Left ventricle myocardium inferior (tissue), 1 donor: Measurements from ENCODE around the gene PFKFB1. TPM values are rescaled to one million over a fixed set of nuclear protein-coding genes. Genes with fewer than 3 reads are reported as not detected.

Experiments
- DNase-seq: peaks from one replicate; pipeline ENCODE4 v3.0.0-alpha.2; 2020
- H3K27ac ChIP-seq: fragments of 200-600 bp; replicated peaks from 2 replicates; pipeline ENCODE4 v1.8.0; 2021
- H3K27me3 ChIP-seq: fragments of 200-600 bp; 2 replicates; pipeline ENCODE4 v1.8.0; 2021; ENCODE audit warnings: low read depth
- H3K36me3 ChIP-seq: fragments of 200-600 bp; 2 replicates; pipeline ENCODE4 v1.8.0; 2021
- H3K4me1 ChIP-seq: fragments of 200-600 bp; 2 replicates; pipeline ENCODE4 v1.8.0; 2021
- H3K4me3 ChIP-seq: fragments of 200-600 bp; 2 replicates; pipeline ENCODE4 v1.8.0; 2021; ENCODE audit warnings: mild to moderate bottlenecking, moderate library complexity
- H3K9me3 ChIP-seq: fragments of 200-600 bp; replicated peaks from 2 replicates; pipeline ENCODE4 v1.8.0; 2021
- CTCF ChIP-seq: fragments of 200-600 bp; IDR thresholded peaks from 2 replicates; pipeline ENCODE4 v1.8.0; 2021; ENCODE audit warnings: antibody characterized with exemption, mild to moderate bottlenecking, borderline replicate concordance
- intact Hi-C: fragments of 100-400 bp; cut with micrococcal nuclease; formaldehyde crosslinking; loops from one replicate; pipeline ENCODE4 v1.11.0; 2022
- total RNA-seq: library from RNA; stranded (reverse); fragmentation: NEBNext Ultra II Directional; extraction: Animal tissue kit (Norgen Biotek cat#: 25700); gene quantifications from one replicate; pipeline ENCODE4 v1.2.1, GENCODE V29; 2021
- donor health status: DM: no; HTN: yes; CAD: no; lungs with severe emphysema.

Gene PFKFB1
- total RNA-seq, 1 donor from 2014 or later, result 0.19 TPM

DNA sequence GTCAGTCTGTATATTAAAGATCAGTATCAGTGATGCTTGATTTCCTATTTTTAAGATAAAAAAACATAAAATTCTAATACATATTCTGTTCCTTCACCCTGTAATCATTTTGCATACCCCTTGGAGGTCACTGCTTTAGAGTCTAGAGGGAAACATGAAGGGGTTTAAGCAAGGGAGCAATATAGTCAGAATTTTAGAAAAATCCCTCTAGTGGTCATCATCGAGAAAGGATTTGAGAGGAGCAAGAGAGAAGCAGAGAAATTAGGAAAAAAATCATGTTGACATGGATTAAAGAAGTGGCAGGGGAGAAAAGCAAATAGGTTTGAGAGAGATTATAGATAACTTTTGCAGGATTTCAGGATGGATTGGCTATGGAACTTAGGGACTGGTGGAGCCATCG lies 17.3 kb upstream of the PFKFB1 start:
- H3K4me3 ChIP-seq, result no peak overlapping the region
- no peaks in the 10 kb centered on the region for H3K36me3 ChIP-seq
- intact Hi-C loops, result no loop called here
- peaks cover 20% of the 10 kb centered on the region for H3K4me1 ChIP-seq
- peak; percentile 33 for TF ChIP-seq CTCF
- DNase-seq, result no peak
- no peaks in the 10 kb centered on the region for H3K27me3 ChIP-seq
- H3K27ac ChIP-seq, result no peak overlapping the region
- H3K9me3 ChIP-seq, result no peaks in the 10 kb centered on the region

DNA sequence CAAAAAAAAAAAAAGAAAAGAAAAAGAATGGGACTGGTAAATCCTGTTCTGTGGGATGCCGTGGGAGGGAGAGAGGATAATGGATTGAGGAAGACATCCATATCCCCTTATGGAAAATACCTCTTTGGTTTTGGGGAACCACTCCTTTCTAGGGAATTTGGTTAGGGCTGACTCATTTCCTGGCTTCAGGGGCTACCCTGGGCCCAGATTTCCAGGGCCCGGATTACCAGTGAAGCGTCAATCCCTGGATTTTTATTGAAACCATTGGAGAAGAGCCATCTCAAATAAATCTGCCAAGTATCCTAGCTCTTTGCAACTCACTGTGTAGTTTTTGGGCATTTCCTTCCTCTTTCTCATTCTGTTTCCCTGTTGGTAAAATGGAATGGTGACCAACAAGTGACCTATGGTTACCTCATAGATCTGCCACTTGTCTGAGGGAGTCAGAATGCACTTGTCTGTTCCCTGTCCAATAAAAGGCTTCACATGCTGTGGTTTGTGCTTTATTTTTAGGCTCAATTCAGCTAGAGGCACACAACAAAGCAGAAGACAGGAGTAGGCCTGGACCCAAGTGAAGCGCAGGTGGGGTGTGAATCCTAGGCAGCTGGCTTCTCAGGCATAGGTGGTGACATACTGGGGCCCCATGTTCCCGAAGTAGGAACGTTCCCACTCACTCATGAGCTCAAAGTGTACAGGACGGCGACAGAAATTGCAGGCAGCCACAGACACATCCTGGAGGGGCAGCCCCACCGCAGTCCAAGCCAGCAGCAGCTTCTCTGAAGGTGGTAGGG lies 14.8 kb upstream of the PFKFB1 start:
- peak; percentile 20 for DNase-seq
- intact Hi-C loops, result no loop called here
- Histone ChIP-seq H3K27ac (peak overlapping the region; percentile 79), H3K27me3 (no peaks in the 10 kb centered on the region), H3K4me1 (peaks cover 20% of the 10 kb centered on the region), H3K9me3 (no peaks in the 10 kb centered on the region), H3K36me3 (no peaks in the 10 kb centered on the region), H3K4me3 (no peak overlapping the region)
- TF ChIP-seq CTCF, result no peak

DNA sequence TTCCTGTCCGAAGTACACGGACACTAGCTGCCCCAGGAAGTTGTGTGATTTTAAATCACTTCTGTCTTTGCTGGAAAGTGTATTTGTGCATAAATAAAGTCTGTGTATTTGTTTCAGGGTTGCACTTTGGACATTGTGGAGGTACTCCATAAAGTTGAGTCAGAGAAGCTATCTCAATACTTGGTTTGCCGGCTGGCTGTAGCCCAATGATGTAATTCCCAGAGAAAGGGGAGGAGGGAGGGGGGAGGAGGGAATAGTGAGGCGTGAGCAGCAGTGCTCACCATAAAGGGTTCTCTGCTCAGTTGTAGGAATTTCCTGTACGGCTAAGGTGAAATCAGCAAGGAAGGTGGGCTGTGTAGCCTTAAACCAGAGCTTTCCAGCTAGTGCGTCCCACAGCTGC lies 13.7 kb upstream of the PFKFB1 start:
- Histone ChIP-seq H3K4me3 (no peak overlapping the region), H3K27ac (peak overlapping the region; percentile 79), H3K27me3 (no peaks in the 10 kb centered on the region), H3K4me1 (peaks cover 20% of the 10 kb centered on the region), H3K9me3 (no peaks in the 10 kb centered on the region), H3K36me3 (peaks cover 3% of the 10 kb centered on the region)
- no peak for DNase-seq
- TF ChIP-seq CTCF, result no peak
- intact Hi-C loops, result no loop called here

DNA sequence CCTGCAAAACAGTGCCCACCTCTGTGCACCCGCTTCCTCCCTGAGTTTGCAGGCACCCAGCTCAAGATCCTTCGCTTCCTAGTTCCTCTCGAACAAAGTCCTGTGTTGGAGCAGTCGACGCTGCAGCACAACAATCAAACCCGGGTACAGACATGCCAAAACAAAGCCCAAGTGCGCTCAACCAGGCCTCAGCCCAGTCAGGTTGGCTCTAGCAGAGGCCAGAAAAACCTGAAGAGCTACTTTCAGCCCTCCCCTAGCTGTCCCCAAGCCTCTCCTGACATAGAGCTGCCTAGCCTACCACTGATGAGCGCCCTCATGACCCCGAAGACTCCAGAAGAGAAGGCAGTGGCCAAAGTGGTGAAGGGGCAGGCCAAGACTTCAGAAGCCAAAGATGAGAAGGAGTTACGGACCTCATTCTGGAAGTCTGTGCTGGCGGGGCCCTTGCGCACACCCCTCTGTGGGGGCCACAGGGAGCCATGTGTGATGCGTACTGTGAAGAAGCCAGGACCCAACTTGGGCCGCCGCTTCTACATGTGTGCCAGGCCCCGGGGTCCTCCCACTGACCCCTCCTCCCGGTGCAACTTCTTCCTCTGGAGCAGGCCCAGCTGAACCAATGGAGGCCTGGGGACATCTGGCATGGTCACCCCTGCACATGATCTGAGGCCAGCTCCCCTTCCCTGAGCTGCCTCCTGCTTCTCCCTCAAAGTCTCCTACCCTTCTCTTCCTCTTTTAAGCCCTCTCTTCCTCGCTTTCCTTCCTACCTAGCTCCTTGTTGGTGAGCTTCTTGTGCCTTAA lies 13.0 kb upstream of the PFKFB1 start:
- Histone ChIP-seq H3K36me3 (peaks cover 3% of the 10 kb centered on the region), H3K27me3 (no peaks in the 10 kb centered on the region), H3K9me3 (no peaks in the 10 kb centered on the region), H3K27ac (peak overlapping the region; percentile 79), H3K4me3 (no peak overlapping the region), H3K4me1 (peaks cover 20% of the 10 kb centered on the region)
- TF ChIP-seq CTCF, result no peak
- DNase-seq, result no peak
- intact Hi-C loops, result no loop called here

DNA sequence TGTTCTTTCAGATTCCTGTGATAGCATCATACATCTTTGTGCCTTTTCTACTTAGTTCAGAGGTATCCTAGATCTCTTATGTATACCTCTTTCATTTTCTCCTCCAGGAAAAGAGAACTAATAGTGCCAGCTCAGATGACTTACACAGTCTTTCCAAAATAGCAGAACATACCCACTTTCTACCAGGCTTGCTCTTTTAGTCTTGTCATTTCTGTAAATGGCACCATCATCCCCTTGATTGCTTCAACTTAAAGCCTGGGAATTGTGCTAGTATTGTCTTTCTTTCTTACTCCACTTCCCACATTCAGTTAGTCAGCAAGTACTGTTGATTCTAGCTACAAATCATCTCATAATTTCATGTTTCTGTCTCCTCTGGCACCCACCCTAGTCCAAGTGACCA lies 11.3 kb upstream of the PFKFB1 start:
- peaks cover 3% of the 10 kb centered on the region for H3K36me3 ChIP-seq
- H3K4me3 ChIP-seq, result no peak overlapping the region
- no peaks in the 10 kb centered on the region for H3K27me3 ChIP-seq
- H3K4me1 ChIP-seq, result peaks cover 30% of the 10 kb centered on the region
- intact Hi-C loops, result no loop called here
- no peak for DNase-seq
- H3K9me3 ChIP-seq, result no peaks in the 10 kb centered on the region
- no peak overlapping the region for H3K27ac ChIP-seq
- no peak for TF ChIP-seq CTCF
